ENCODE results near the gene CDK8.

DNA sequence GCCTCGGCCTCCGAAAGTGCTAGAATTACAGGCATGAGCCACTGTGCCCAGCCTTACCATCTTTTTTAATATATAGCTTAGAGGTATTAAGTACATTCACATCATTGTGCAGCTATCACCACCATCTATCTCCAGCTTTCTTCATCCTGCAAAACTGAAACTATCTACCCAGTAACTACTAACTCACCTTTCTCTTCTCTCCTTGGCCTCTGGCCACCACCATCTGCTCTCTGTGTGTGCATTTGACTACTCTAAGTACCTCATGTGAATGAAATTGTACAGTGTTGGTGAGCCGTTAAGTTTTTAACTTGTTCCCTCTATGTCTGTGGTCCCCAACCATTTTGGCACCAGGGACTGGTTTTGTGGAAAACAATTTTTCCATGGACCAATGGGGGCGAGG lies 56.1 kb downstream of the CDK8 start:
- TF ChIP-seq, protein P1, sequence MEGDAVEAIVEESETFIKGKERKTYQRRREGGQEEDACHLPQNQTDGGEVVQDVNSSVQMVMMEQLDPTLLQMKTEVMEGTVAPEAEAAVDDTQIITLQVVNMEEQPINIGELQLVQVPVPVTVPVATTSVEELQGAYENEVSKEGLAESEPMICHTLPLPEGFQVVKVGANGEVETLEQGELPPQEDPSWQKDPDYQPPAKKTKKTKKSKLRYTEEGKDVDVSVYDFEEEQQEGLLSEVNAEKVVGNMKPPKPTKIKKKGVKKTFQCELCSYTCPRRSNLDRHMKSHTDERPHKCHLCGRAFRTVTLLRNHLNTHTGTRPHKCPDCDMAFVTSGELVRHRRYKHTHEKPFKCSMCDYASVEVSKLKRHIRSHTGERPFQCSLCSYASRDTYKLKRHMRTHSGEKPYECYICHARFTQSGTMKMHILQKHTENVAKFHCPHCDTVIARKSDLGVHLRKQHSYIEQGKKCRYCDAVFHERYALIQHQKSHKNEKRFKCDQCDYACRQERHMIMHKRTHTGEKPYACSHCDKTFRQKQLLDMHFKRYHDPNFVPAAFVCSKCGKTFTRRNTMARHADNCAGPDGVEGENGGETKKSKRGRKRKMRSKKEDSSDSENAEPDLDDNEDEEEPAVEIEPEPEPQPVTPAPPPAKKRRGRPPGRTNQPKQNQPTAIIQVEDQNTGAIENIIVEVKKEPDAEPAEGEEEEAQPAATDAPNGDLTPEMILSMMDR (conservative IDR thresholded peaks at IDR 0.05; ENCODE audit: low read depth, low read length), result no peak
- no peak for TF ChIP-seq EZH2phosphoT487 (IDR thresholded peaks at IDR 0.05; ENCODE audit: borderline replicate concordance, low read length)
- no peak for TF ChIP-seq EZH2 (IDR thresholded peaks at IDR 0.05; ENCODE audit: low read length, unreplicated experiment)

Measured in PC-3 (cell line).